Measurements from ENCODE around the gene DNAH14. TPM values are rescaled to one million over a fixed set of nuclear protein-coding genes. Genes with fewer than 3 reads are reported as not detected.

DNAH14 gene
- polyA plus RNA-seq, 1 donor from 2014 or later: 24.9 TPM

DNA sequence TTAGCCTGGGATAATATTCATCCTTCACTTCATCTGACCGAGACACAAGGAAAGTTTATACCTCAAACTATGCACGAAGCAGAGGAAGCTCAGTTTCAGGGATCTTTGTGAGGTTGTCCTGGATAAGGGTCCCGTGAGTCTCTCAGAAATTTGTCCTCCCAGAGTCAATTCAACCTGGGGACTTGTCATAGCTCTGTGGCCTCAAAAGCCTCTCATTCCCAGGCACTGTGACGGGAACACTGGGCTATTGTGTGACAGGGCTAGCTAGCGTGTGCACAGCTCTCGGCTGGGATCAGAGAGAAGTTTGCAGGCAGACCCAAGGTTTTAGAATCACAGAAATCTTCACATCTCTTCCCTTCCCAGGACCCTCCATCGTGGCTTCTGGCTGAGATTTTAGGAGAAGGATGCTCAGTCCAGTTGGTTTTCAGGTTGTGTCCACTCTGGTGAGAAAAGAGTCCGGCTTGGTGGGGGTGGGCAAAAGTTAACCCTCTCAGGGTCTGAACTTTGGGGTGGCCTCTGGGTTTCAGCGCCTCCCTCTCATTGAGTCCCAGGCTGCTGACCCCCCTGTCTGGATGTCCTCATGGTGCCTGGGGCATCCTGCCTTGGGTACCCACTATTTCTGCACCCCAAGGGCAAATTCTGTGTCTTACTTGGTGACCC lies 518.8 kb downstream of the DNAH14 start:
- H3K4me3 ChIP-seq (ENCODE audit: low read length): no peak overlapping the region
- no peaks in the 10 kb centered on the region for H3K36me3 ChIP-seq (ENCODE audit: insufficient read depth, low read length)
- H3K9ac ChIP-seq (ENCODE audit: low read length): no peak overlapping the region
- H3K9me3 ChIP-seq (ENCODE audit: low read length): no peaks in the 10 kb centered on the region
- H3K79me2 ChIP-seq (replicated peaks; ENCODE audit: insufficient read depth, low read length): no peaks in the 10 kb centered on the region
- no peaks in the 10 kb centered on the region for H3K27me3 ChIP-seq (ENCODE audit: insufficient read depth, low read depth, low read length)
- H3K9me2 ChIP-seq (ENCODE audit: insufficient read depth, low read length): no peaks in the 10 kb centered on the region
- H3F3A ChIP-seq (ENCODE audit: insufficient read depth, low read length, poor library complexity, severe bottlenecking): no peaks in the 10 kb centered on the region
- H4K20me1 ChIP-seq (ENCODE audit: insufficient read depth): no peaks in the 10 kb centered on the region
- no peak overlapping the region for H3K27ac ChIP-seq (ENCODE audit: low read length)
- TF ChIP-seq RAD21 (conservative IDR thresholded peaks at IDR 0.05): no peak
- no peak for TF ChIP-seq EZH2 (IDR thresholded peaks at IDR 0.05; ENCODE audit: borderline replicate concordance, insufficient read depth, low read length, poor library complexity, severe bottlenecking)
- no peak for TF ChIP-seq SMC3 (conservative IDR thresholded peaks at IDR 0.05; ENCODE audit: poor library complexity)
- no peak for TF ChIP-seq POLR2AphosphoS5 (IDR thresholded peaks at IDR 0.05)
- TF ChIP-seq, protein P1, sequence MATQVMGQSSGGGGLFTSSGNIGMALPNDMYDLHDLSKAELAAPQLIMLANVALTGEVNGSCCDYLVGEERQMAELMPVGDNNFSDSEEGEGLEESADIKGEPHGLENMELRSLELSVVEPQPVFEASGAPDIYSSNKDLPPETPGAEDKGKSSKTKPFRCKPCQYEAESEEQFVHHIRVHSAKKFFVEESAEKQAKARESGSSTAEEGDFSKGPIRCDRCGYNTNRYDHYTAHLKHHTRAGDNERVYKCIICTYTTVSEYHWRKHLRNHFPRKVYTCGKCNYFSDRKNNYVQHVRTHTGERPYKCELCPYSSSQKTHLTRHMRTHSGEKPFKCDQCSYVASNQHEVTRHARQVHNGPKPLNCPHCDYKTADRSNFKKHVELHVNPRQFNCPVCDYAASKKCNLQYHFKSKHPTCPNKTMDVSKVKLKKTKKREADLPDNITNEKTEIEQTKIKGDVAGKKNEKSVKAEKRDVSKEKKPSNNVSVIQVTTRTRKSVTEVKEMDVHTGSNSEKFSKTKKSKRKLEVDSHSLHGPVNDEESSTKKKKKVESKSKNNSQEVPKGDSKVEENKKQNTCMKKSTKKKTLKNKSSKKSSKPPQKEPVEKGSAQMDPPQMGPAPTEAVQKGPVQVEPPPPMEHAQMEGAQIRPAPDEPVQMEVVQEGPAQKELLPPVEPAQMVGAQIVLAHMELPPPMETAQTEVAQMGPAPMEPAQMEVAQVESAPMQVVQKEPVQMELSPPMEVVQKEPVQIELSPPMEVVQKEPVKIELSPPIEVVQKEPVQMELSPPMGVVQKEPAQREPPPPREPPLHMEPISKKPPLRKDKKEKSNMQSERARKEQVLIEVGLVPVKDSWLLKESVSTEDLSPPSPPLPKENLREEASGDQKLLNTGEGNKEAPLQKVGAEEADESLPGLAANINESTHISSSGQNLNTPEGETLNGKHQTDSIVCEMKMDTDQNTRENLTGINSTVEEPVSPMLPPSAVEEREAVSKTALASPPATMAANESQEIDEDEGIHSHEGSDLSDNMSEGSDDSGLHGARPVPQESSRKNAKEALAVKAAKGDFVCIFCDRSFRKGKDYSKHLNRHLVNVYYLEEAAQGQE (IDR thresholded peaks at IDR 0.05; ENCODE audit: borderline replicate concordance): no peak
- H3K4me2 ChIP-seq (ENCODE audit: low read length): no peak overlapping the region
- no peak overlapping the region for H2AFZ ChIP-seq (ENCODE audit: low read depth, low read length)
